Measurements from ENCODE around the gene EIF4B. TPM values are rescaled to one million over a fixed set of nuclear protein-coding genes. Genes with fewer than 3 reads are reported as not detected.
A peak's percentile ranks its signal among the peaks of the same experiment; 100 is the strongest.

The EIF4B gene
- total RNA-seq, 4 donors from 2014 or later, result 225 to 571 (median 372) TPM

DNA sequence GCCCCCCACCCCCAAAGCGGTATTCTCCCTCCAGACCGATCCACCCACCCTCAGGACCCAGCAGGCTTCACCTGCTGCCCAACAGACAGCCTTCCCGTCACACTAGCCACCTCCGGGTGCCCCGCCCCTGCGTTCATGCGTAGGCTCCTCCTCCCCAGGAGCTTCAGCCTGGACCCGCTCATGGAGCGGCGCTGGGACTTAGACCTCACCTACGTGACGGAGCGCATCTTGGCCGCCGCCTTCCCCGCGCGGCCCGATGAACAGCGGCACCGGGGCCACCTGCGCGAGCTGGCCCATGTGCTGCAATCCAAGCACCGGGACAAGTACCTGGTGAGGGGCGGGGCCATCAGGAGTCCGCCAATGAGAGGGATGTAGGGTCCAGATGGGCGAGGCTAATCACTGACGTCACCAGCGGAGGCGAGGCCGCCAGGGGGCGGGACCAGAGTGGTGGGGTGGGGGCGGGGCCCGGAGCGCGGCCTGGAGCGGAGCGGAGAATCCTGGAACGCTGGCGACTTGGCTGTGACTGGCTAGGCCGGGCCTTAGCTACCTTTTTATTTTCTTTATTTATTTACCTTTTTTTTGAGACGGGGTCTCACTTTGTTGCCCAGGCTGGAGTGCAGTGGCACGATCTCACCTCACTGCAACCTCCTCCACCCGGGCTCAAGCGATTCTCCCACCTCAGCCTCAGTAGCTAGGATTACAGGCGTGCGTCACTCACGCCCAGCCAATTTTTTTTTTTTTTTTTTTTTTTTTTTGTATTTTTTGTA is 48.0 kb downstream of the EIF4B start:
- peak overlapping the region; percentile 51 to 84 (median 52) for H3K4me3 ChIP-seq
- WGBS, 2 donors, result 6 to 7% methylated on average over 10 to 23 of the region's 48 CpGs
- peaks cover 0 to 44% (median 13%) of the 10 kb centered on the region in 3 donors for H3K36me3 ChIP-seq
- H3K27me3 ChIP-seq, result no peaks in the 10 kb centered on the region
- no peaks in the 10 kb centered on the region for H3K9me3 ChIP-seq
- peak in 3 of 4 donors; percentile 54 to 81 (median 59) for TF ChIP-seq POLR2A (IDR thresholded peaks at IDR 0.05)
- TF ChIP-seq, protein P1, sequence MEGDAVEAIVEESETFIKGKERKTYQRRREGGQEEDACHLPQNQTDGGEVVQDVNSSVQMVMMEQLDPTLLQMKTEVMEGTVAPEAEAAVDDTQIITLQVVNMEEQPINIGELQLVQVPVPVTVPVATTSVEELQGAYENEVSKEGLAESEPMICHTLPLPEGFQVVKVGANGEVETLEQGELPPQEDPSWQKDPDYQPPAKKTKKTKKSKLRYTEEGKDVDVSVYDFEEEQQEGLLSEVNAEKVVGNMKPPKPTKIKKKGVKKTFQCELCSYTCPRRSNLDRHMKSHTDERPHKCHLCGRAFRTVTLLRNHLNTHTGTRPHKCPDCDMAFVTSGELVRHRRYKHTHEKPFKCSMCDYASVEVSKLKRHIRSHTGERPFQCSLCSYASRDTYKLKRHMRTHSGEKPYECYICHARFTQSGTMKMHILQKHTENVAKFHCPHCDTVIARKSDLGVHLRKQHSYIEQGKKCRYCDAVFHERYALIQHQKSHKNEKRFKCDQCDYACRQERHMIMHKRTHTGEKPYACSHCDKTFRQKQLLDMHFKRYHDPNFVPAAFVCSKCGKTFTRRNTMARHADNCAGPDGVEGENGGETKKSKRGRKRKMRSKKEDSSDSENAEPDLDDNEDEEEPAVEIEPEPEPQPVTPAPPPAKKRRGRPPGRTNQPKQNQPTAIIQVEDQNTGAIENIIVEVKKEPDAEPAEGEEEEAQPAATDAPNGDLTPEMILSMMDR (IDR thresholded peaks at IDR 0.05), result peak in 1 of 6 experiments; percentile 4
- intact Hi-C loops (cut with DNase I), result no loop called here
- DNase-seq, result peak; percentile 77
- H3K4me1 ChIP-seq, result peaks cover 21 to 89% (median 26%) of the 10 kb centered on the region in 3 donors
- peak overlapping the region; percentile 90 to 96 (median 94) for H3K27ac ChIP-seq

DNA sequence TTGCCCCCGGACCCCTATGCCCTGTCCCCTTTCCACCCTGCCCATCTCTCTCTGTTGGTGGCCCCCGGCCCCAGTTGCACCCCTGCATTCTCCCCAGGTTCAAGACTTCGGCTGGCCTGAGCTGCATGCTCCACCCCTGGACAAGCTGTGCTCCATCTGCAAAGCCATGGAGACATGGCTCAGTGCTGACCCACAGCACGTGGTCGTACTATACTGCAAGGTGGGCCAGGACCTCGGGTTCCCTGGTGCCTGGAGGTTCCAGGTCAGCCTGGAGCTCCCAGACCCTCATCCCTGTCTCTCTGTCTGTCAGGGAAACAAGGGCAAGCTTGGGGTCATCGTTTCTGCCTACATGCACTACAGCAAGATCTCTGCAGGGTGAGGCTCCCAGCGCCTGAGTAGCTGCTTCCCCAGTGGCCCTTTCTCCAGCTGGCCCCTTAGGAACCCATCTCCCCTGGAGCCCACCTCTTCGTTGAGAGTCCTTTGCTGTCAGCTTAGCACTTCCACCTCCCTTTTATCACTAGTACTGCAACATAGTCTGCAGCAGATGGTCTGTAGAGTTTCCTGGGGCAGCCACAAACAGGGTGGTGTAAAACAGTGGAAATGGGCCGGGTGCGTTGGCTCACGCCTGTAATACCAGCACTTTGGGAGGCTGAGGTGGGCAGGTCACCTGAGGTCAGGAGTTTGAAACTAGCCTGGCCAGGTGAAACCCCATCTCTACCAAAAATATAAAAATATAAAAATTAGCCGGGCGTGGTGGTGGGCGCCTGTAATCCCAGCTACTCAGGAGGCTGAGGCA is 49.4 kb downstream of the EIF4B start:
- Histone ChIP-seq H3K9me3 (no peaks in the 10 kb centered on the region), H3K27ac (peak overlapping the region in 3 of 4 donors; percentile 90 to 96 (median 96)), H3K36me3 (peaks cover 0 to 58% (median 20%) of the 10 kb centered on the region in 3 donors), H3K4me1 (peaks cover 20 to 89% (median 39%) of the 10 kb centered on the region in 3 donors), H3K4me3 (no peak overlapping the region), H3K27me3 (no peaks in the 10 kb centered on the region)
- intact Hi-C loops (cut with DNase I), result no loop called here
- no peak for DNase-seq
- WGBS, 2 donors, result 69 to 81% methylated on average over 7 to 14 of the region's 15 CpGs
- TF ChIP-seq POLR2A (IDR thresholded peaks at IDR 0.05), result no peak
- TF ChIP-seq, protein P1 (IDR thresholded peaks at IDR 0.05), result no peak

DNA sequence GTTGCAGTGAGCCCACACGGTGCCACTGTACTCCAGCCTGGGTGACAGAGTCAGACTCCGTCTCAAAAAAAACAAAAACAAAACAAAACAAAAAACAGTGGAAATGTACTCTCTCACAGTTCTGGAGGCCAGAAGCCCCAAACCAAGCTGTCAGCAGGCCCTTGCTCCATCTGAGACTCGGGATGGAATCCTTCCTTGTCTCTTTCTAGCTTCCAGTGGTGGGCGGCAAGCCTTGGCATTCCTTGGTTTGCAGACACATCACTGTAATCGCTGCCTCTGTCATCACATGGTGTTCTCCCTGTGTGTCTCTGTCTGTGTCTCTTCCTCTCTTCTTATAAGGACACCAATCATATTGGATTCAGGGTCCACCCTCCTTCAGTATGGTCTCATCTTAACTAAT is 50.0 kb downstream of the EIF4B start:
- H3K36me3 ChIP-seq, result peaks cover 0 to 64% (median 20%) of the 10 kb centered on the region in 3 donors
- H3K4me1 ChIP-seq, result peaks cover 20 to 89% (median 45%) of the 10 kb centered on the region in 3 donors
- no peak overlapping the region for H3K4me3 ChIP-seq
- intact Hi-C loops (cut with DNase I), result no loop called here
- no peak for TF ChIP-seq POLR2A (IDR thresholded peaks at IDR 0.05)
- TF ChIP-seq, protein P1 (IDR thresholded peaks at IDR 0.05), result no peak
- no peaks in the 10 kb centered on the region for H3K9me3 ChIP-seq
- peak overlapping the region in 1 of 4 donors; percentile 96 for H3K27ac ChIP-seq
- H3K27me3 ChIP-seq, result no peaks in the 10 kb centered on the region
- no peak for DNase-seq
- 62 to 67% methylated on average over 5 of the region's 5 CpGs for WGBS, 2 donors

DNA sequence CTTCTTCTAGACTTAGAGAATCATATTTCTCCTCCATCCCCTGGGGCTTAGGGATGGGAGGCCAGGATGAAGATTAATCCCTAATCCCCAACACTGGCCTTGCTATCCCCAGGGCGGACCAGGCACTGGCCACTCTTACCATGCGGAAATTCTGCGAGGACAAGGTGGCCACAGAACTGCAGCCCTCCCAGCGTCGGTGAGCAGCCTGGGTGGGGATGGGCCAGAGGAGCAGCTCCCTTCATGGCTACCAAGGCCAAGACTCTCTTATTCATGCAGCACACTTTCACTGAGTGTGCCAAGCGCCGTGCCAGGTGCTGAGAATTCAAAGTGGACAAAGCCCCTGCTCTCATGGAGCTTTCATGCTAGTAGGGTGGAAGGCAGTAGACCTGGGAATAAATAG is 50.6 kb downstream of the EIF4B start:
- intact Hi-C loops (cut with DNase I), result no loop called here
- 79 to 88% methylated on average over 6 to 7 of the region's 7 CpGs for WGBS, 2 donors

More for the DNA sequence above, 50.6 kb downstream of the EIF4B start:
- no peak for TF ChIP-seq POLR2A (IDR thresholded peaks at IDR 0.05)
- TF ChIP-seq, protein P1 (IDR thresholded peaks at IDR 0.05), result no peak
- Histone ChIP-seq H3K4me3 (no peak overlapping the region), H3K27me3 (no peaks in the 10 kb centered on the region), H3K4me1 (peaks cover 20 to 89% (median 51%) of the 10 kb centered on the region in 3 donors), H3K36me3 (peaks cover 0 to 70% (median 20%) of the 10 kb centered on the region in 3 donors), H3K27ac (peak overlapping the region in 2 of 4 donors; percentile 81 to 96), H3K9me3 (no peaks in the 10 kb centered on the region)
- no peak for DNase-seq
